Measurements from ENCODE around the gene FBXO48.

GRCh38 chr2:68423966-68424650 is 43.0 kb downstream of the FBXO48 start:
- TF ChIP-seq CTCF (conservative IDR thresholded peaks at IDR 0.05; ENCODE audit: low read length) = no peak
- no peak for TF ChIP-seq EZH2phosphoT487 (IDR thresholded peaks at IDR 0.05; ENCODE audit: borderline replicate concordance, low read depth, low read length)
